IPS DF 6.9 (cell line): ENCODE measurements around the gene PPP1R16B.

Source experiments
- DNase-seq: peaks from one replicate; pipeline ENCODE4 v3.0.0-alpha.2; 2013; ENCODE audit warnings: low read depth, low spot score
- H3K27ac ChIP-seq: one replicate; pipeline ENCODE4 v1.5.1; 2013; ENCODE audit warnings: low read length, control low read depth
- H3K27me3 ChIP-seq: 2 replicates; pipeline ENCODE4 v1.6.1; 2013; ENCODE audit warnings: mild to moderate bottlenecking, low read length; ENCODE audit not compliant: control insufficient read depth, insufficient read depth
- H3K36me3 ChIP-seq: 2 replicates; pipeline ENCODE4 v1.6.1; 2013; ENCODE audit warnings: low read length; ENCODE audit not compliant: control insufficient read depth, insufficient read depth
- H3K4me1 ChIP-seq: 2 replicates; pipeline ENCODE4 v1.6.1; 2013; ENCODE audit warnings: low read length; ENCODE audit not compliant: control insufficient read depth, insufficient read depth
- H3K4me3 ChIP-seq: 2 replicates; pipeline ENCODE4 v1.5.1; 2013; ENCODE audit warnings: mild to moderate bottlenecking, low read length
- H3K9me3 ChIP-seq: 2 replicates; pipeline ENCODE4 v1.6.1; 2013; ENCODE audit warnings: low read length, inconsistent platforms; ENCODE audit not compliant: control insufficient read depth, insufficient read depth
- WGBS: extraction: QIAGEN DNeasy Blood & Tissue Kit; methylation state at CpG from one replicate; pipeline ENCODE4 v1.1.7; 2013; ENCODE audit warnings: mixed read lengths, missing lambda C conversion rate; ENCODE audit not compliant: insufficient read length, insufficient coverage; 5-methylcytosine and 5-hydroxymethylcytosine counted together

Gene PPP1R16B

GRCh38 chr20:38836991-38837390 is 31.5 kb downstream of the PPP1R16B start:
- no CpG with 5 or more reads among the region's 4 CpGs for WGBS
- DNase-seq, result no peak

DNA sequence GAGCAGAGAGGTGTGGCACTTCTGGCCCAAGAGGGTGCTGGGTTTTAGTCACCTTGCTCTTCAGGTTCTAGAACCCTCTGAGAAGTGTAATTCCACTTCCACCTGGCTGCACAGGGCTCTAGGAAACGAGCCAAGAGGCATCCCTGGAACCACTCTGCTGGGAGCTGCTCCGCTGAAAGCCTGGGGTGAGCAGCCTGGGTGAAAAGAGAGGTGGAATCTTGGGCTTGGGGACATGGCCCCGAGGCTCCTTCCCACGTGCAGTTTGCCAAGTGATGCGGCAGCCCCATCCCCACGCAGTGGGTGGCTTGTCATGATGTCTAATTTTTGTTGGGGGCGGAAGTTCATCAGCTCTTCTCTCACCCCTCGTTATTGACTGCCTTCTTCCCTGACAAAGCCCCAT is 32.8 kb downstream of the PPP1R16B start:
- H3K4me1 ChIP-seq, result 0 out of 2 replicates have a peak, but pooled peaks cover 2% of the 10 kb centered on the region
- H3K4me3 ChIP-seq, result no peak overlapping the region
- WGBS, result no CpG with 5 or more reads among the region's 8 CpGs
- DNase-seq, result no peak
- no peak overlapping the region for H3K27ac ChIP-seq
- no peaks in the 10 kb centered on the region for H3K27me3 ChIP-seq
- no peaks in the 10 kb centered on the region for H3K9me3 ChIP-seq
- H3K36me3 ChIP-seq, result no peaks in the 10 kb centered on the region

More at GRCh38 chr20:38836991-38837390, 31.5 kb downstream of the PPP1R16B start:
- no peaks in the 10 kb centered on the region for H3K27me3 ChIP-seq
- H3K9me3 ChIP-seq, result no peaks in the 10 kb centered on the region
- H3K4me3 ChIP-seq, result no peak overlapping the region
- no peaks in the 10 kb centered on the region for H3K36me3 ChIP-seq
- H3K4me1 ChIP-seq, result 0 out of 2 replicates have a peak, but pooled peaks cover 2% of the 10 kb centered on the region
- no peak overlapping the region for H3K27ac ChIP-seq

- no CpG with 5 or more reads among the region's 4 CpGs for WGBS
- Histone ChIP-seq H3K4me1 (0 out of 2 replicates have a peak, but pooled peaks cover 2% of the 10 kb centered on the region), H3K27ac (no peak overlapping the region), H3K9me3 (no peaks in the 10 kb centered on the region), H3K27me3 (no peaks in the 10 kb centered on the region), H3K36me3 (no peaks in the 10 kb centered on the region), H3K4me3 (no peak overlapping the region)
- no peak for DNase-seq
These were observed 34.1 kb downstream of the PPP1R16B start for GRCh38 chr20:38839563-38839962.

- Histone ChIP-seq H3K4me1 (0 out of 2 replicates have a peak, but pooled peaks cover 2% of the 10 kb centered on the region), H3K27ac (no peak overlapping the region)
These were observed 34.8 kb downstream of the PPP1R16B start for GRCh38 chr20:38840053-38840893.

GRCh38 chr20:38840894-38841470 is 35.5 kb downstream of the PPP1R16B start:
- DNase-seq, result no peak
- H3K4me3 ChIP-seq, result no peak overlapping the region
- WGBS, result 100% methylated on average over 1 of the region's 8 CpGs
- H3K4me1 ChIP-seq, result 0 out of 2 replicates have a peak, but pooled peaks cover 2% of the 10 kb centered on the region
- no peak overlapping the region for H3K27ac ChIP-seq
- no peaks in the 10 kb centered on the region for H3K9me3 ChIP-seq
- no peaks in the 10 kb centered on the region for H3K27me3 ChIP-seq
- H3K36me3 ChIP-seq, result no peaks in the 10 kb centered on the region

More at GRCh38 chr20:38840053-38840893, 34.8 kb downstream of the PPP1R16B start:
- Histone ChIP-seq H3K36me3 (no peaks in the 10 kb centered on the region), H3K27me3 (no peaks in the 10 kb centered on the region), H3K4me3 (no peak overlapping the region), H3K9me3 (no peaks in the 10 kb centered on the region)
- WGBS, result 100% methylated on average over 2 of the region's 14 CpGs
- DNase-seq, result no peak

DNA sequence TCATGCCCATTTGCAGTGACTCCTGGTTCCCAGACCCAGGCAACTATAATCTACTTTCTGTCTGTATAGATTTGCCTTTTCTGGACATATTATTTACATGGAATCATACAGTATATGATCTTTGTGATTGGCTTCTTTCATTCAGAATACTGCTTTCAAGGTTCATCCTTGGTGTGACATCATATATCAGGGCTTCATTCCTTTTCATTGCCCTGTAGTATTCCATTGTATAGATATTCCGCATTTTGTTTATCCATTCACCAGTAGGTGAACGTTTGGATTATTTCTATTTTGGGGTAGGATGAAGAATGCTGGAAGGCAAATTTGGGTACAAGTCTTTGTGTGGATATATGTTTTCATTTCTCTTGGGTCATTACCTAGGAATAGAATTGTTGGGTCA is 36.1 kb downstream of the PPP1R16B start:
- H3K36me3 ChIP-seq, result no peaks in the 10 kb centered on the region
- no peak overlapping the region for H3K27ac ChIP-seq
- H3K4me1 ChIP-seq, result 0 out of 2 replicates have a peak, but pooled peaks cover 2% of the 10 kb centered on the region
- H3K4me3 ChIP-seq, result no peak overlapping the region
- H3K27me3 ChIP-seq, result no peaks in the 10 kb centered on the region
- no peak for DNase-seq
- H3K9me3 ChIP-seq, result no peaks in the 10 kb centered on the region
- WGBS, result no CpG with 5 or more reads among the region's 2 CpGs

DNA sequence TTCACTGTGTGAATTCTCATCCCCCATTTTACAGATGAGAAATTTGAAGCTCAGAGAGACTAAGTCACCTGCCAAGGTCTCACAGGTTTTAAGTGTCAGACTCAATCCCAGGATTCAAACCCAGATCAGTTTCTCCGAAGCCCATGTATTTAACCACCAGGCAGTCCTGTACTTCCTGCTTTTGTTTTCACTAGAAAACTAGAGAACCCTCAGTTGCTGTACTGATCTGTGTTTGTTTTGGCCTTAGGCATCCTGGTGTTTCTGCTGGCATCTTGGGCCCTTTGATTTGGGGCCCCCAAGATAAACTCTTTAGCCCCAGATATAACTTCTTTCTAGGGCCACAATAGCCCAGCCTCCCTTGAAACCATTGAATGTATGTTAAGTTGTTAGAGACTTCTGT is 36.5 kb downstream of the PPP1R16B start:
- no peak for DNase-seq
- Histone ChIP-seq H3K4me3 (no peak overlapping the region), H3K4me1 (0 out of 2 replicates have a peak, but pooled peaks cover 2% of the 10 kb centered on the region), H3K36me3 (no peaks in the 10 kb centered on the region), H3K27ac (no peak overlapping the region), H3K27me3 (no peaks in the 10 kb centered on the region), H3K9me3 (no peaks in the 10 kb centered on the region)
- no CpG with 5 or more reads among the region's 1 CpG for WGBS

GRCh38 chr20:38842558-38842981 is 37.1 kb downstream of the PPP1R16B start:
- DNase-seq, result no peak
- Histone ChIP-seq H3K27me3 (no peaks in the 10 kb centered on the region), H3K4me1 (0 out of 2 replicates have a peak, but pooled peaks cover 2% of the 10 kb centered on the region), H3K9me3 (no peaks in the 10 kb centered on the region), H3K27ac (no peak overlapping the region), H3K36me3 (no peaks in the 10 kb centered on the region), H3K4me3 (no peak overlapping the region)
- WGBS, result 100% methylated on average over 1 of the region's 1 CpG

- no peaks in the 10 kb centered on the region for H3K9me3 ChIP-seq
- no peaks in the 10 kb centered on the region for H3K27me3 ChIP-seq
- no peak for DNase-seq
- H3K36me3 ChIP-seq, result no peaks in the 10 kb centered on the region
- H3K4me3 ChIP-seq, result no peak overlapping the region
- no CpG with 5 or more reads among the region's 3 CpGs for WGBS
- 0 out of 2 replicates have a peak, but pooled peaks cover 2% of the 10 kb centered on the region for H3K4me1 ChIP-seq
- H3K27ac ChIP-seq, result no peak overlapping the region
These were observed 37.8 kb downstream of the PPP1R16B start for GRCh38 chr20:38843346-38843745.

DNA sequence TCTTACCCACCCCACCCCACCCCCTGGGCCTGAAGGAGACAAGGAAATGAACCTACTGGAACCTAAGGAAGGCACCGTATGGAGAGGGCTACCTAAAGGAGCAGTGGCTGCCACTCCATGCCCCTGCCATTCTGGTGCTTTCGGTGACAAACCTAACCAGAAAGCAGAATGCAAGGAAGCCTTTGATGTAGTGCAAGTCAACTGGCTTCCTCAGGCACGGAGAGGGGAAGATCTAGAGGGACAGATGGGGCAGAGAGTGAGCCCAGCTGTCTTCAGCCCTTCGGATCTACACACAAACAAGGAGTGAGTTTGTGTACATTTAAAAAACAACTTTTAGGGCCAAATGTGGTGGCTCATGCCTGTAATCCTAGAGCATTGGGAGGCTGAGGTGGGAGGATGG is 39.5 kb downstream of the PPP1R16B start:
- Histone ChIP-seq H3K4me3 (no peak overlapping the region), H3K27me3 (no peaks in the 10 kb centered on the region), H3K36me3 (no peaks in the 10 kb centered on the region), H3K27ac (no peak overlapping the region), H3K4me1 (0 out of 2 replicates have a peak, but pooled peaks cover 2% of the 10 kb centered on the region), H3K9me3 (no peaks in the 10 kb centered on the region)
- WGBS, result no CpG with 5 or more reads among the region's 4 CpGs
- no peak for DNase-seq
